Endothelial cell of umbilical vein (primary cell): ENCODE measurements around the gene HOXA1. TPM values are rescaled to one million over a fixed set of nuclear protein-coding genes. Genes with fewer than 3 reads are reported as not detected.

Experiments
- BruUV-seq: library from RNA; stranded (reverse); fragments of 400-500 nt; replicated peaks from 2 replicates; lab custom pipeline; 2021; lab: Mats Ljungman, UMichigan
- CTCF ChIA-PET: fragments of 300-600, 350-600 bp; sonication (Branson Sonifier 250); formaldehyde crosslinking; loops from one replicate; lab custom pipeline; 2021; ENCODE audit warnings: antibody characterized with exemption, inconsistent platforms; lab: Charles Lee
- POLR2A ChIA-PET: fragments of 300-600, 350-600 bp; sonication (Branson Sonifier 250); formaldehyde crosslinking; loops from one replicate; lab custom pipeline; 2021; ENCODE audit warnings: antibody characterized with exemption, inconsistent platforms; lab: Charles Lee
- DNase-seq: peaks from one replicate; pipeline ENCODE4 v3.0.0-alpha.2; 2011; ENCODE audit warnings: low read depth, low spot score
- FAIRE-seq: peaks from 2 replicates; lab custom pipeline; 2011; peaks lifted over from hg19 to GRCh38; lab: Jason Lieb, UNC
- H2AFZ ChIP-seq: 2 replicates; pipeline ENCODE4 v1.6.0; 2012; ENCODE audit warnings: low read depth, low read length, control low read depth, inconsistent platforms
- H3K27ac ChIP-seq: 2 replicates; pipeline ENCODE4 v1.5.1; 2011; ENCODE audit warnings: low read depth, mild to moderate bottlenecking, control low read depth, low read length, moderate library complexity; ENCODE audit not compliant: insufficient read depth
- H3K27me3 ChIP-seq, 2 experiments: 2 replicates each; pipeline versions ENCODE4 v1.6.0 to v1.6.1; 2011; ENCODE audit warnings: low read length in 2 of 2, mixed read lengths in 1 of 2; ENCODE audit not compliant: control insufficient read depth in 2 of 2, insufficient read depth in 2 of 2
- H3K36me3 ChIP-seq, 2 experiments: 2 replicates in 1 of 2; 3 replicates in 1 of 2; pipeline ENCODE4 v1.5.1; 2011; ENCODE audit warnings: low read length in 2 of 2, mild to moderate bottlenecking in 1 of 2, moderate library complexity in 1 of 2; ENCODE audit not compliant: control insufficient read depth in 2 of 2, insufficient read depth in 2 of 2; ENCODE audit errors: extremely low read depth in 1 of 2
- H3K4me1 ChIP-seq: 3 replicates; pipeline ENCODE4 v1.5.1; 2011; ENCODE audit warnings: mild to moderate bottlenecking, low read length; ENCODE audit not compliant: control insufficient read depth, insufficient read depth; ENCODE audit errors: extremely low read depth
- H3K4me2 ChIP-seq: 2 replicates; pipeline ENCODE4 v1.6.1; 2011; ENCODE audit warnings: low read length, control low read depth, mixed read lengths; ENCODE audit not compliant: insufficient read depth
- H3K4me3 ChIP-seq, 3 experiments: fragments of 200-600 bp in 1 of 3; sonication (generic), shearing (Covaris generic) in 1 of 3; replicated peaks in 1 of 3; 2 replicates each; pipeline ENCODE4 v1.5.1; 2011 to 2016; ENCODE audit warnings: control low read depth in 3 of 3, low read length in 3 of 3, mild to moderate bottlenecking in 2 of 3, inconsistent platforms in 1 of 3, low read depth in 1 of 3, moderate library complexity in 1 of 3; ENCODE audit not compliant: insufficient read depth in 1 of 3
- H3K79me2 ChIP-seq: 2 replicates; pipeline ENCODE4 v1.6.0; 2012; ENCODE audit warnings: low read length, inconsistent platforms; ENCODE audit not compliant: control insufficient read depth, insufficient read depth
- H3K9ac ChIP-seq: replicated peaks from 2 replicates; pipeline ENCODE3; 2011; ENCODE audit warnings: low read length, control low read depth; ENCODE audit not compliant: insufficient read depth; ENCODE audit errors: extremely low read depth
- H3K9me1 ChIP-seq: replicated peaks from 3 replicates; pipeline ENCODE4 v1.6.0; 2011; ENCODE audit warnings: mild to moderate bottlenecking, low read length; ENCODE audit not compliant: control insufficient read depth, insufficient read depth; ENCODE audit errors: extremely low read depth
- H3K9me3 ChIP-seq: replicated peaks from 2 replicates; pipeline ENCODE4 v1.5.1; 2012; ENCODE audit warnings: low read length, inconsistent platforms; ENCODE audit not compliant: control insufficient read depth, insufficient read depth
- H4K20me1 ChIP-seq: replicated peaks from 2 replicates; pipeline ENCODE3; 2011; ENCODE audit warnings: mild to moderate bottlenecking, low read length; ENCODE audit not compliant: control insufficient read depth, insufficient read depth; ENCODE audit errors: extremely low read depth
- CTCF ChIP-seq, 2 donors: IDR thresholded peaks; 1 replicate in 1 of 2; 2 replicates in 1 of 2; pipeline ENCODE4 v1.5.1; 2011; ENCODE audit warnings: low read length in 2 of 2, mild to moderate bottlenecking in 2 of 2, moderate library complexity in 2 of 2, control low read depth in 1 of 2, inconsistent platforms in 1 of 2, low read depth in 1 of 2; ENCODE audit not compliant: insufficient read depth in 1 of 2; ENCODE audit errors: extremely low read depth in 1 of 2
- EZH2 ChIP-seq: IDR thresholded peaks from 2 replicates; pipeline ENCODE4 v1.6.1; 2012; ENCODE audit warnings: borderline replicate concordance, low read depth, mild to moderate bottlenecking, moderate library complexity, low read length, inconsistent platforms; ENCODE audit not compliant: severe bottlenecking
- FOS ChIP-seq: IDR thresholded peaks from 2 replicates; pipeline ENCODE4 v1.6.1; 2011; ENCODE audit warnings: mild to moderate bottlenecking, low read length, moderate library complexity, borderline replicate concordance; ENCODE audit not compliant: insufficient read depth
- GATA2 ChIP-seq: IDR thresholded peaks from 2 replicates; pipeline ENCODE4 v1.7.0; 2011; ENCODE audit warnings: low read depth, mild to moderate bottlenecking, moderate library complexity, mixed read lengths, low read length; ENCODE audit not compliant: insufficient read length, insufficient read depth
- JUN ChIP-seq: IDR thresholded peaks from 2 replicates; pipeline ENCODE4 v1.6.1; 2011; ENCODE audit warnings: borderline replicate concordance, low read depth; ENCODE audit not compliant: insufficient read length, insufficient read depth
- MAX ChIP-seq: IDR thresholded peaks from 2 replicates; pipeline ENCODE4 v1.6.1; 2011; ENCODE audit not compliant: insufficient read depth, insufficient read length
- MYC ChIP-seq: IDR thresholded peaks from one replicate; pipeline ENCODE4 v1.6.1; 2011; ENCODE audit warnings: mild to moderate bottlenecking, low read depth, low read length
- POLR2A ChIP-seq: IDR thresholded peaks from 2 replicates; pipeline ENCODE4 v1.6.1; 2012; ENCODE audit warnings: low read depth, mild to moderate bottlenecking, control low read depth, low read length
- POLR2AphosphoS5 ChIP-seq: IDR thresholded peaks from 2 replicates; pipeline ENCODE4 v1.6.1; 2012; ENCODE audit warnings: low read depth, mild to moderate bottlenecking, control low read depth, low read length, moderate library complexity; ENCODE audit not compliant: insufficient read depth
- dilution Hi-C: fragments of 300-500 bp; cut with MboI; formaldehyde crosslinking; loops from one replicate; pipeline ENCODE4 v1.15.0; 2019; ENCODE audit warnings: low sequenced_read_pairs; ENCODE audit not compliant: extremely low pct_ligation_motif_present
- intact Hi-C: fragments of 100-400 bp; cut with micrococcal nuclease; formaldehyde crosslinking; loops from one replicate; pipeline ENCODE4 v1.10.0; 2022
- polyA plus RNA-seq, 4 experiments: library from polyadenylated mRNA; depleted of rRNA in 3 of 4; stranded (reverse) in 3 of 4; unstranded in 1 of 4; fragments of >200 nt; gene quantifications; 2 replicates each; pipeline versions ENCODE4 v1.2.1 to v1.2.3, GENCODE V29; 2011 to 2012; ENCODE audit warnings: missing spikeins in 1 of 4
- total RNA-seq: library from RNA; stranded (reverse); gene quantifications from 2 replicates; pipeline ENCODE4 v1.2.3, GENCODE V29; 2021

The HOXA1 gene
- total and polyA plus RNA-seq, 2 donors (not counting 3 experiments of a cell fraction or from before 2014, with no cell fraction given) = 1.2 to 2.4 TPM

GRCh38 chr7:27126596-27127327 lies 31.0 kb upstream of the HOXA1 start:
- no peak for FAIRE-seq
- no TSS peak for BruUV-seq
- Histone ChIP-seq H3K4me3 (no peak overlapping the region), H3K4me1 (peaks cover 66% of the 10 kb centered on the region), H4K20me1 (no peaks in the 10 kb centered on the region), H3K9me1 (no peaks in the 10 kb centered on the region), H3K36me3 (peaks cover 0 to 11% of the 10 kb centered on the region in 2 experiments), H3K27me3 (no peaks in the 10 kb centered on the region), H3K9me3 (no peaks in the 10 kb centered on the region), H2AFZ (no peak overlapping the region), H3K27ac (no peak overlapping the region), H3K79me2 (peaks cover 61% of the 10 kb centered on the region), H3K9ac (no peak overlapping the region), H3K4me2 (no peak overlapping the region)
- intact Hi-C loops = no loop called here
- TF ChIP-seq POLR2AphosphoS5 (no peak), CTCF (IDR thresholded peaks at IDR 0.05; ENCODE audit: extremely low read depth in 1 of 2, insufficient read depth in 1 of 2, low read depth in 1 of 2, low read length in 2 of 2) (no peak), EZH2 (no peak), MAX (no peak), FOS (no peak), JUN (no peak), GATA2 (no peak), POLR2A (no peak), MYC (no peak)
- ChIA-PET POLR2A (no interaction called here), CTCF (interaction anchor here (0.8 to 0.9 kb wide), 2 partner anchors 10 to 273 kb away, joined by 3 to 4 read pairs; no protein-coding TSS in a partner anchor)
- DNase-seq = no peak
- dilution Hi-C loops = no loop called here
